Hepatocyte (in vitro differentiated cells): ENCODE results near the gene AGAP1.

Experiments used
- CTCF ChIP-seq: fragments of 200-600 bp; sonication (generic); IDR thresholded peaks from 2 replicates; pipeline ENCODE4 v1.5.1; 2016; ENCODE audit warnings: antibody characterized with exemption, mild to moderate bottlenecking; ENCODE audit not compliant: poor library complexity
- EZH2 ChIP-seq: fragments of 200-600 bp; sonication (generic); IDR thresholded peaks from 2 replicates; pipeline ENCODE4 v1.6.1; 2016; ENCODE audit warnings: antibody characterized with exemption, mild to moderate bottlenecking, borderline replicate concordance

DNA sequence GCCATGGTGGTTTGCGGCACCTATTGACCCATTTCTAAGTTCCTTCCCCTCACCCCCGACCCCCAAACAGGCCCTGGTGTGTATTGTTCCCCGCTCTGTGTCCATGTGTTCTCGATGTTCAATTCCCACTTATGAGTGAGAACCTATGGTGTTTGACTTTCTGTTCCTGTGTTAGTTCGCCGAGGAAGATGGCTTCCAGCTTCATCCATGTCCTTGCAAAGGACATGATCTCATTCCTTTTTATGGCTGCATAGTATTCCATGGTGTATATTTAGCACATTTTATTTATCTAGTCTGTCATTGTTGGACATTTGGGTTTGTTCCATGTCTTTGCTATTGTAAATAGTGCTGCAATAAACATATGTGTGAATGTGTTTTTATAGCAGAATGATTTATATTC is 490.7 kb downstream of the AGAP1 start:
- TF ChIP-seq CTCF (no peak), EZH2 (no peak)
